Glutamatergic neuron (in vitro differentiated cells): ENCODE measurements around the gene KTN1. TPM values are rescaled to one million over a fixed set of nuclear protein-coding genes. Genes with fewer than 3 reads are reported as not detected.

ENCODE experiments used
- DNase-seq: peaks from one replicate; pipeline ENCODE4 v3.0.0; 2022
- H3K27ac Mint-ChIP-seq: one replicate; pipeline ENCODE4 v1.8.0; 2020; ENCODE audit warnings: mild to moderate bottlenecking, mixed read lengths, inconsistent platforms; ENCODE audit not compliant: unreplicated experiment
- H3K27me3 Mint-ChIP-seq: one replicate; pipeline ENCODE4 v1.8.0; 2020; ENCODE audit warnings: mild to moderate bottlenecking, moderate library complexity, mixed read lengths, inconsistent platforms; ENCODE audit not compliant: unreplicated experiment
- H3K36me3 Mint-ChIP-seq: one replicate; pipeline ENCODE4 v1.8.0; 2020; ENCODE audit warnings: mild to moderate bottlenecking, mixed read lengths, inconsistent platforms; ENCODE audit not compliant: unreplicated experiment
- H3K4me1 Mint-ChIP-seq: one replicate; pipeline ENCODE4 v1.8.0; 2020; ENCODE audit warnings: mild to moderate bottlenecking, low read depth, mixed read lengths, inconsistent platforms; ENCODE audit not compliant: unreplicated experiment
- H3K4me3 Mint-ChIP-seq: one replicate; pipeline ENCODE4 v1.8.0; 2020; ENCODE audit warnings: mild to moderate bottlenecking, mixed read lengths, inconsistent platforms; ENCODE audit not compliant: unreplicated experiment
- H3K9me3 Mint-ChIP-seq: one replicate; pipeline ENCODE4 v1.8.0; 2020; ENCODE audit warnings: mild to moderate bottlenecking, moderate library complexity, mixed read lengths, inconsistent platforms; ENCODE audit not compliant: unreplicated experiment
- CTCF ChIP-seq: fragments of 200-600 bp; sonication (generic); IDR thresholded peaks from one replicate; pipeline ENCODE4 v1.5.0; 2021; ENCODE audit not compliant: partially characterized antibody, unreplicated experiment
- total RNA-seq: library from RNA; stranded (reverse); fragmentation: NEBNext Ultra II Directional; extraction: Animal tissue kit (Norgen Biotek cat#: 25700); gene quantifications from one replicate; pipeline ENCODE4 v1.2.1, GENCODE V29; 2021; ENCODE audit not compliant: unreplicated experiment

KTN1 gene
- total RNA-seq, 1 donor from 2014 or later, result 108 TPM

DNA sequence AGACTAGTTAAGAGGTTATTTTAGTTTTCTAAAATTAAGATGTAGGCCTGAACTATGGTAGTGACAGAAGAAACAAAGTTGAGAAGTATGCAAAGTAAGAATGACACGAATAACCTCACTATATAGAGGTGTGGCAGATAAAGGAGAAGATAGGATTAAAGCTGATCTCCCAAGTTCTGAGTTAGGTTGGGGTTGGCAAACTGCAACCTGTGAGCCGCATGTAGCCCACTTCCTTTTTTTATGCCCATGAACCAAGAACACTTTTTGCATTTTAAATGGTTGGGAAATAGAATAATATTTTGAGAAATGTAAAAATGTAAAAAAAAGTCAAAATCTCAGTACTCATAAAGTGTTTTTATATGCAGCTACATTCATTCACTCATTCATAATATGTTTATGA, 34.3 kb downstream of the KTN1 start:
- Mint-ChIP-seq H3K9me3 (no peaks in the 10 kb centered on the region), H3K36me3 (peaks cover 7% of the 10 kb centered on the region), H3K27ac (no peak overlapping the region), H3K27me3 (no peaks in the 10 kb centered on the region), H3K4me1 (peaks cover 2% of the 10 kb centered on the region), H3K4me3 (no peak overlapping the region)
- no peak for TF ChIP-seq CTCF
- no peak for DNase-seq

- no peak for DNase-seq
- Mint-ChIP-seq H3K4me1 (no peaks in the 10 kb centered on the region), H3K4me3 (no peak overlapping the region), H3K27me3 (no peaks in the 10 kb centered on the region), H3K9me3 (no peaks in the 10 kb centered on the region), H3K27ac (no peak overlapping the region), H3K36me3 (peaks cover 27% of the 10 kb centered on the region)
- no peak for TF ChIP-seq CTCF
These were observed 40.3 kb downstream of the KTN1 start for GRCh38 chr14:55620277-55620676.

DNA sequence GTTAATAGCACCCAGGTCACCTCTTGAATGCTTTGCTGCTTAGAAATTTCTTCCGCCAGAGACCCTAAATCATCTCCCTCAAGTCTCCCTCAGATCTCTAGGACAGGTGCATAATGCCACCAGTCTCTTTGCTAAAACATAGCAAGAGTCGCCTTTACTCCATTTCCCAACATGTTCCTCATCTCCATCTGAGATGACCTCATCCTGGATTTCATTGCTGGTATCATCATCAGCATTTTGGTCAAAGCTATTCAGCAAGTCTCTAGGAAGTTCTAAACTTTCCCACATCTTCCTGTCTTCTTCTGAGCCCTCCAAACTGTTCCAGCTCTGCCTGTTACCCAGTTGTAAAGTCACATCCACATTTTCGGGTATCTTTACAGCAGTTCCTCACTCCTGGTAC, 41.0 kb downstream of the KTN1 start:
- no peak overlapping the region for H3K4me3 Mint-ChIP-seq

DNA sequence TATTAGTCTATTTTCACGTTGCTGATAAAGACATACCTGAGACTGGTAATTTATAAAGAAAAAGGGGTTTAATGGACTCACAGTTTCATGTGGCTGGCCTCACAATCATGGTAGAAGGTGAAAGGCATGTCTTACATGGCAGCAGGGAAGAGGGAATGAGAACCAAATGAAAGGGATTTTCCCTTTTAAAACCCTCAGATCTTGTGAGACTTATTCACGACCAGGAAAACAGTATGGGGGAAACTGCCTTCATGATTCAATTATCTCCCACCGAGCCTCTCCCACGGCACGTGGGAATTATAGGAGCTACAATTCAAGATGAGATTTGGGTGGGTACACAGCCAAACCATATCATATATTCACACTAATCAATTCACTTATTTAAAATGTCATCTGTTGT, 41.4 kb downstream of the KTN1 start:
- no peaks in the 10 kb centered on the region for H3K9me3 Mint-ChIP-seq
- H3K27me3 Mint-ChIP-seq, result no peaks in the 10 kb centered on the region
- no peak overlapping the region for H3K4me3 Mint-ChIP-seq
- H3K4me1 Mint-ChIP-seq, result peaks cover 2% of the 10 kb centered on the region
- DNase-seq, result no peak
- no peak for TF ChIP-seq CTCF
- no peak overlapping the region for H3K27ac Mint-ChIP-seq
- peaks cover 27% of the 10 kb centered on the region for H3K36me3 Mint-ChIP-seq

More for the DNA sequence above, 41.0 kb downstream of the KTN1 start:
- H3K27ac Mint-ChIP-seq, result no peak overlapping the region
- H3K36me3 Mint-ChIP-seq, result peaks cover 27% of the 10 kb centered on the region
- no peak for TF ChIP-seq CTCF
- no peaks in the 10 kb centered on the region for H3K9me3 Mint-ChIP-seq
- no peaks in the 10 kb centered on the region for H3K4me1 Mint-ChIP-seq
- H3K27me3 Mint-ChIP-seq, result no peaks in the 10 kb centered on the region
- DNase-seq, result no peak

- no peak for TF ChIP-seq CTCF
These were observed 44.9 kb downstream of the KTN1 start for GRCh38 chr14:55624913-55625312.

More at GRCh38 chr14:55624913-55625312, 44.9 kb downstream of the KTN1 start:
- H3K9me3 Mint-ChIP-seq, result no peaks in the 10 kb centered on the region
- H3K27ac Mint-ChIP-seq, result no peak overlapping the region
- H3K27me3 Mint-ChIP-seq, result no peaks in the 10 kb centered on the region
- no peak overlapping the region for H3K4me3 Mint-ChIP-seq
- no peak for DNase-seq
- H3K4me1 Mint-ChIP-seq, result peaks cover 4% of the 10 kb centered on the region
- peaks cover 13% of the 10 kb centered on the region for H3K36me3 Mint-ChIP-seq
